CD4-positive, alpha-beta T cell (primary cell): ENCODE data around the gene FMN1. TPM values are rescaled to one million over a fixed set of nuclear protein-coding genes. Genes with fewer than 3 reads are reported as not detected.

Source experiments
- ATAC-seq: fragments of 200-7000 bp; cut with Tn5 transposase; one replicate; pipeline ENCODE4 v1.10.0; 2022; ENCODE audit warnings: mild to moderate bottlenecking; ENCODE audit not compliant: poor library complexity
- CTCF ChIA-PET: fragments of 350-600 bp; sonication (Branson Sonifier 250); formaldehyde crosslinking; loops from one replicate; lab custom pipeline; 2021; ENCODE audit warnings: antibody characterized with exemption, inconsistent platforms; lab: Charles Lee
- POLR2A ChIA-PET: fragments of 350-600 bp; sonication (Branson Sonifier 250); formaldehyde crosslinking; loops from one replicate; lab custom pipeline; 2021; ENCODE audit warnings: antibody characterized with exemption, inconsistent platforms; lab: Charles Lee
- DNase-seq, 14 experiments: peaks; one replicate each; pipeline ENCODE4 v3.0.0-alpha.2; 2013 to 2020; ENCODE audit warnings: mixed read lengths in 2 of 14
- H3K27ac ChIP-seq, 2 donors: one replicate each; pipeline versions ENCODE4 v1.5.1 to v1.7.0; 2013; ENCODE audit warnings: low read length in 2 of 2, low read depth in 1 of 2, mild to moderate bottlenecking in 1 of 2
- H3K27me3 ChIP-seq, 2 experiments: 1 replicate in 1 of 2; 2 replicates in 1 of 2; pipeline versions ENCODE4 v1.6.1 to v1.7.0; 2013; ENCODE audit warnings: low read length in 2 of 2, control low read depth in 1 of 2, mild to moderate bottlenecking in 1 of 2, moderate library complexity in 1 of 2; ENCODE audit not compliant: insufficient read depth in 2 of 2, control insufficient read depth in 1 of 2
- H3K36me3 ChIP-seq: one replicate; pipeline ENCODE4 v1.6.1; 2013; ENCODE audit warnings: low read length, control low read depth; ENCODE audit not compliant: insufficient read depth
- H3K4me1 ChIP-seq: one replicate; pipeline ENCODE4 v1.6.1; 2013; ENCODE audit warnings: low read length, control low read depth; ENCODE audit not compliant: insufficient read depth
- H3K4me3 ChIP-seq: one replicate; pipeline ENCODE4 v1.5.1; 2013; ENCODE audit warnings: mild to moderate bottlenecking, low read length, moderate library complexity
- H3K9me3 ChIP-seq, 2 experiments: 1 replicate in 1 of 2; 2 replicates in 1 of 2; pipeline versions ENCODE4 v1.6.1 to v1.7.0; 2013; ENCODE audit warnings: low read length in 2 of 2, mild to moderate bottlenecking in 2 of 2, control low read depth in 1 of 2, moderate library complexity in 1 of 2; ENCODE audit not compliant: control insufficient read depth in 1 of 2, insufficient read depth in 1 of 2
- H3K27ac Mint-ChIP-seq: one replicate; pipeline ENCODE4 v1.8.0; 2020; ENCODE audit warnings: mixed read lengths
- H3K27me3 Mint-ChIP-seq: one replicate; pipeline ENCODE4 v1.8.0; 2021; ENCODE audit warnings: mixed read lengths
- H3K36me3 Mint-ChIP-seq: one replicate; pipeline ENCODE4 v1.8.0; 2021; ENCODE audit warnings: low read depth, mixed read lengths
- H3K4me1 Mint-ChIP-seq: one replicate; pipeline ENCODE4 v1.8.0; 2021; ENCODE audit warnings: low read depth, mixed read lengths
- H3K4me3 Mint-ChIP-seq: one replicate; pipeline ENCODE4 v1.8.0; 2020; ENCODE audit warnings: mild to moderate bottlenecking, mixed read lengths
- H3K9me3 Mint-ChIP-seq: one replicate; pipeline ENCODE4 v1.8.0; 2020; ENCODE audit warnings: mixed read lengths
- intact Hi-C, 2 experiments: fragments of 100-400 bp; cut with DNase I in 1 of 2; cut with micrococcal nuclease in 1 of 2; formaldehyde crosslinking; loops; one replicate each; pipeline versions ENCODE4 v1.15.1 to v1.9.0; 2023 to 2025; cut with DNase I, micrococcal nuclease
- total RNA-seq, 174 experiments: library from RNA in 2 of 174; stranded (reverse) in 2 of 174; gene quantifications; one replicate each; pipeline ENCODE4 v1.2.3 and lab custom pipeline; 2021 to 2026
- TF ChIP-seq, protein P1 (sequence below): fragments of 200-600 bp; IDR thresholded peaks from one replicate; pipeline ENCODE4 v1.8.0; 2022; ENCODE audit warnings: antibody characterized with exemption, mild to moderate bottlenecking

FMN1 gene
- total RNA-seq, 2 experiments from 2014 or later, result 0.39 to 0.55 TPM

DNA sequence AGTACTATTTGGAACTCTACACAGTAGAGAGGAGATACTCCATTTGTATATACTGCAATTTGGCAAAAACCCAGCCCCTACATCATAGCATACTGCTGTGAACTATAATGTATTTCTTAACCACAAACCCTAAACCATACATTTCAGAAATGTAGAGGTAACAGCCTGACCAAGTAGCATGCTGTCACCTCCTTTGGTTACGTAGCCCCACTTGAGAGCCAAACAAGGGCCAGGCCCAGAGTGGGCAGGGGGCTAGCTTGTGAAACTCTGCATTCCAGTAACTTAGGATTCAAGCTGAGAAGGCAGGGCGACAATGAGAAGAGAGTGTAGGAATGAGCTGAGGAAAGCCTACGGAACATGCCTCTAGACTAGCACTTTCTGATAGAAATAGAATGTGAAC is 340.9 kb downstream of the FMN1 start:
- no peak for DNase-seq
- no peaks in the 10 kb centered on the region for H3K36me3 ChIP-seq
- no peak for ATAC-seq
- H3K27ac ChIP-seq, result no peak overlapping the region
- no peaks in the 10 kb centered on the region for H3K27me3 ChIP-seq
- H3K27me3 Mint-ChIP-seq, result no peaks in the 10 kb centered on the region
- no peak overlapping the region for H3K4me3 ChIP-seq
- no peaks in the 10 kb centered on the region for H3K9me3 Mint-ChIP-seq
- H3K27ac Mint-ChIP-seq, result no peak overlapping the region
- TF ChIP-seq, protein P1, sequence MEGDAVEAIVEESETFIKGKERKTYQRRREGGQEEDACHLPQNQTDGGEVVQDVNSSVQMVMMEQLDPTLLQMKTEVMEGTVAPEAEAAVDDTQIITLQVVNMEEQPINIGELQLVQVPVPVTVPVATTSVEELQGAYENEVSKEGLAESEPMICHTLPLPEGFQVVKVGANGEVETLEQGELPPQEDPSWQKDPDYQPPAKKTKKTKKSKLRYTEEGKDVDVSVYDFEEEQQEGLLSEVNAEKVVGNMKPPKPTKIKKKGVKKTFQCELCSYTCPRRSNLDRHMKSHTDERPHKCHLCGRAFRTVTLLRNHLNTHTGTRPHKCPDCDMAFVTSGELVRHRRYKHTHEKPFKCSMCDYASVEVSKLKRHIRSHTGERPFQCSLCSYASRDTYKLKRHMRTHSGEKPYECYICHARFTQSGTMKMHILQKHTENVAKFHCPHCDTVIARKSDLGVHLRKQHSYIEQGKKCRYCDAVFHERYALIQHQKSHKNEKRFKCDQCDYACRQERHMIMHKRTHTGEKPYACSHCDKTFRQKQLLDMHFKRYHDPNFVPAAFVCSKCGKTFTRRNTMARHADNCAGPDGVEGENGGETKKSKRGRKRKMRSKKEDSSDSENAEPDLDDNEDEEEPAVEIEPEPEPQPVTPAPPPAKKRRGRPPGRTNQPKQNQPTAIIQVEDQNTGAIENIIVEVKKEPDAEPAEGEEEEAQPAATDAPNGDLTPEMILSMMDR, result no peak
- H3K9me3 ChIP-seq, result no peaks in the 10 kb centered on the region
- H3K4me1 Mint-ChIP-seq, result no peaks in the 10 kb centered on the region
- CTCF ChIA-PET, result no interaction called here
- intact Hi-C loops, result no loop called here
- no peaks in the 10 kb centered on the region for H3K4me1 ChIP-seq
- H3K4me3 Mint-ChIP-seq, result no peak overlapping the region
- no peaks in the 10 kb centered on the region for H3K36me3 Mint-ChIP-seq
- POLR2A ChIA-PET, result no interaction called here

DNA sequence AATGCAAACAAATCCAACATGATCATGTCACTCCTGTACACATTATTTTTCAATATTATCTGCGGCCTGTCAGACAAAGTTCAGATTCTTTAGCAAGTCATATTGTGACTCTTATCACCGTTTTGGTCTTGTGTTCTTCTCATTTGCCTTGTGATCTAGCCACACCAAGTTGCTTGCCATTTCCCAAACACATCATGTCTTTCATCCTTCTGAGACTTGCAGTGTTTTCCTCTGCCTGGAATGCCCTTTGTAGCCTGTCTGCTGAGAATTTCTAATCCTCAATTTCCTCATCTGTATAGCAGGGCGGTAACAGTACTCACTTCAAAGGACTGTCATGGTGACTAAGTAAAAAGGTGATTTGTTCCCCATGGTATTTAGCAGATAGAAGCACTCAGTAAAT is 341.7 kb downstream of the FMN1 start:
- H3K4me3 ChIP-seq, result no peak overlapping the region
- H3K36me3 ChIP-seq, result no peaks in the 10 kb centered on the region
- Mint-ChIP-seq H3K36me3 (no peaks in the 10 kb centered on the region), H3K4me1 (no peaks in the 10 kb centered on the region), H3K27me3 (no peaks in the 10 kb centered on the region), H3K27ac (no peak overlapping the region), H3K4me3 (no peak overlapping the region), H3K9me3 (no peaks in the 10 kb centered on the region)
- CTCF ChIA-PET, result no interaction called here
- H3K9me3 ChIP-seq, result no peaks in the 10 kb centered on the region
- DNase-seq, result no peak
- H3K27me3 ChIP-seq, result no peaks in the 10 kb centered on the region
- no peak overlapping the region for H3K27ac ChIP-seq
- no peaks in the 10 kb centered on the region for H3K4me1 ChIP-seq
- POLR2A ChIA-PET, result no interaction called here
- no peak for ATAC-seq
- intact Hi-C loops, result no loop called here
- TF ChIP-seq, protein P1, result no peak

GRCh38 chr15:32852017-32852416 is 342.5 kb downstream of the FMN1 start:
- POLR2A ChIA-PET, result no interaction called here

More at GRCh38 chr15:32852017-32852416, 342.5 kb downstream of the FMN1 start:
- intact Hi-C loops, result no loop called here
- no peaks in the 10 kb centered on the region for H3K36me3 Mint-ChIP-seq
- Histone ChIP-seq H3K4me1 (no peaks in the 10 kb centered on the region), H3K27ac (no peak overlapping the region), H3K36me3 (no peaks in the 10 kb centered on the region), H3K27me3 (no peaks in the 10 kb centered on the region), H3K4me3 (no peak overlapping the region), H3K9me3 (no peaks in the 10 kb centered on the region)
- ATAC-seq, result no peak
- no peak overlapping the region for H3K27ac Mint-ChIP-seq
- CTCF ChIA-PET, result no interaction called here
- TF ChIP-seq, protein P1, result no peak
- no peaks in the 10 kb centered on the region for H3K4me1 Mint-ChIP-seq
- H3K9me3 Mint-ChIP-seq, result no peaks in the 10 kb centered on the region
- DNase-seq, result no peak
- no peaks in the 10 kb centered on the region for H3K27me3 Mint-ChIP-seq
- H3K4me3 Mint-ChIP-seq, result no peak overlapping the region
